IPS DF 4.7 (cell line): ENCODE results near the gene KCNK7.

Experiments used
- DNase-seq: peaks from one replicate; pipeline ENCODE4 v3.0.0-alpha.2; 2013; ENCODE audit warnings: low spot score; ENCODE audit errors: extremely low read depth

KCNK7 gene

DNA sequence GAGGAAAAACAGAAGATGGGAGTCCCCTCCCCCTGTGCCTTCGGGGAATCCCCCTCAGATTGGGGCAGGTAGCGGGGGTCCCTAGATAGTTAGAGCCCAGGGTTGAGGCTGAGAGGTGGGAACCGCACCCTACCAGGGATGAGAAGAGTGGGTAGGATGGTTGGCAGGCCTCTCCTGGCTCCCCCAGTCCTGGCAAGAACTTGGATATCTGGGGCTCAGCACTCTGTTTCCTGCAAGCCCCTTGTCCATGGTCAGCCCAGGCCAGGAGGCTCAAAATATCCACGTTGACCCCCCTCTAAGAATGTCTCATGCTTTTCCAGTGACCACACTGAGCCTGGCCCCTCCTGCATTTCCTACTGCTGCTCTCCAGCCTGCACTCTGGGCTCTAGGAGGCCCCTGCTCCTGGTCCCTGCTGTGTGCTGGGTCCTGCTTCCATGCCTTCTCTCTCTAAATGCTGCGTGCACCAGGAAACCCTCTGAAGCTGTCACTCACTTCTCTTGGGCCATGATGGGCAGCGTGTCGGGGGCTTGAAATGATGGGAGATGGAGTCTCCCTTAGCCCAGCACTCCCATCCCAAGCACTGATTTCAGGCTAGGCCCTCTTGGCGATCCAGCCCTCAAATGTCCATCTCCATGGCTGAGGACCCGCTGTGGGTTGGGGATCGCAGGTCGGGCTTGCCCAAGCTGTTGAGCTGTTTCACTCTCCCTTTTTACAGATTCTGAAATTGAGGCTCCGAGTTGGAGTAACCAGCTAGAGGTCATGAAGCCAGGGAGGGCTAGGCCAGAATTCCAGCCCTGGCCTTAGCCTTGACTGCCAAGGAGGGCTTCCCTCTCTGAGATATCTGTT, 16.4 kb upstream of the KCNK7 start:
- no peak for DNase-seq

DNA sequence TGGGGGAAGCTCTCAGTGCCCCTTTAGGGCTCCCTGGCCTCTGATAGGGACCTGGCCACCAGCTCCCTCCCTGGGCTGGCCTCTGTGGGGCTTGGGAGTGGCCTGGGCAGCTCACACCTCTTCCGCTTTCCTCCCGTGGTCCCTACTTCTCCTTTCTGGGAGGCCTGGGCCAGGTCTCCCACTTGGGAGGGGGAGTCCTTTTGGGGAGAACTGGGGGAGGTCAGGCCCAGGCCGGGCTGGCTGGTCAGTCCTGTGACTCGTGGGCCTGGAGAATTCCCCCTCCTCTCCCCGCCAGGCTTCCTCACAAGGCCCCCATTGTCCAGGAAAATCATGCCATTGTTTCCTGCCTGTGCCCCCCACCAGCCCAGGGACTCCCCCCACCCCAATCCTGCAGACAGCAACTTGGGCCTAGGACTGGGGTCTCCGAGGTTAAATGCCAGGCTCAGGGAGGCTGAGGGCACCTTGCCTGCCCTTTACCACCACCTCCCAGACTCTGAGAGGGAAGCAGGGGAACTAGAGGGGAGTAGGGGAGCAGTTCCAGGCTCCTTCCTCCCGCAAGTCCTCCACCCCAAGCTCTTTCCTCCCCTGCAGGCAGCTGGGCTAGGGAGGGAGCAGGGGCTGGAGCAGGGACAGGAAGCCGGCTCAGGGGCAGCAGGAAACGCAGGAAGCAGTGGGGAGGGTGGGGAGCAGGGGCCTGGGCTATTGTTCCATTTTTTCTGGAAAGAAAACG, 15.6 kb upstream of the KCNK7 start:
- DNase-seq, result no peak

- DNase-seq, result no peak
These were observed 14.8 kb upstream of the KCNK7 start for GRCh38 chr11:65610404-65610803.

DNA sequence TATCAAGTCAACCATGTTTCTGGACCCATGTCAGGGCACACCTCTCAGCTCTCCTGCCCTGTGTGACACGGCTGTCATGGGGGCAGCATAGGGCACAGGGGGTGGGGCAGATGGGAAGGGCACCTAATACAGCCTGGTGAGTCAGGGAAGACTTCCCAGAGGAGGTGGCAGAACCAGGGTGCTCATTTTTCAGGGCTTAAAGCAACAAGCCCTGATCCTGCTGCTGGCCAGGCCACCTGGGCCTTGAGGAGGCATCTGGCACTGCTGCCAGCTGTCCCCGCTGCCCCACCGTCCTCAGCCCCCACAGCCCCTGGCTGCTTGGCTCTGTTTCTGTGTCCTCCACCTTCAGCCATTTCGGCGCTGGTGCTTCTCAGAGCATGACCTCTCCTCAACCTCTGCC, 14.1 kb upstream of the KCNK7 start:
- DNase-seq, result no peak

GRCh38 chr11:65609229-65609628, 13.6 kb upstream of the KCNK7 start:
- DNase-seq, result no peak

- DNase-seq, result no peak
These were observed 12.2 kb upstream of the KCNK7 start for GRCh38 chr11:65607614-65608426.

- DNase-seq, result no peak
These were observed 11.4 kb upstream of the KCNK7 start for GRCh38 chr11:65606876-65607613.

- no peak for DNase-seq
These were observed 8.7 kb upstream of the KCNK7 start for GRCh38 chr11:65604258-65604657.

GRCh38 chr11:65599955-65600246, 4.3 kb upstream of the KCNK7 start:
- no peak for DNase-seq

DNA sequence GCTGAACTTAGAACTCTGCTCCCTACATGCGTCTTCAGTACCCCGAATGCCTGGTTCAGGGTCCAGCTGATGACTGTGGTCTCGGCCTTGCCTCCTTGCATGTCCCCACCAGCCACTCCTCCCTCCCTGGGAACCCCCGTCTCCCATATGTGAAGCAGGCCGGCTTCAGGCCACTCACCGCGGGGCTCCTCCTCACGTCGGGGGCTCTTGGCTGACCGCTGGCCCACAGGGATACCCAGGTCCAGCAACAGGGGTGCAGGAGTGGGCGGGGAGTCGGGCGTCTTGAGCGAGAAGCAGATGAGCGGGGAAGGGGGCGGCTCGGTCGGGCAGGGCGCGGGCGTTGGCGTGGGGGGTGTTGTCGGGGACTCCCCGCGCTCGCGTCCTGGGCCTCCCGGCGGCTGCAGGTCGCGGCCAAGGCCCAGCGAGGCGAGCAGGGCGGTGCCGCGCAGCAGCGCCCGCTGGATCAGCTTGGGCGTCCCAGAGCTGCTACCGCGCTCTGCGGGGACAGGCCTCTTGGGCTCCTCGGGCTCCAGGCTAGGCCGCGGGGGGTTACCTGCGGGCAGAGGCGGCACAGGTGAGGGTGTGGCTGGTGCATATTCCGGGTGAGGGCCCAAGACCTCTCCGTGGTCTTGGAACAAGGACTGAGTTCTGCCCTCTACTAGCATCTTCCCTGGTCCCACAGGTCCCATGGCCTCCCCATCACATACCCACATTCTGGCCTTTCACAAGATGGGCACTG, 3.8 kb upstream of the KCNK7 start:
- no peak for DNase-seq

- DNase-seq, result no peak
These were observed 2.7 kb upstream of the KCNK7 start for GRCh38 chr11:65598258-65598699.

- DNase-seq, result no peak
These were observed 920 bp upstream of the KCNK7 start for GRCh38 chr11:65596520-65596919.

DNA sequence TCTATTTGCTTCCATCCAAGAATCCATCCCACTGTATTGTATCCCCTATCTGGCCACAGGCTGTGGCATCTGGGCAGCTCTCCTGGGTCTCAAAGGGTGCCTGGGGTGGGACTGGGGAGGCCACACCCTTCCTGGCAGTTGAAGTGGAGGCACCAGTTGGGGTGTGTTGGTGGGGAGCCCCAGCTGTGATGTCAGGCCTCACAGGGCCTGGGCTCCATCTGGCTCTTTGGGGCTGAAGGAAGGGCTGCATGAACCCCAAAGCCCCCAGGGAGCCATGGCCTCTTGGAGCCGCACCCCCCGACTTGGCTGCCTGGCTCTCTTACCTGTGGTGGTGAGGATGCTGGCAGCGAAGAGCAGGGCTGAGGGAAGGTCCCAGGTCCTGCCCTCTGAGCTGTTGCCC, 469 bp downstream of the KCNK7 start:
- DNase-seq, result no peak

DNA sequence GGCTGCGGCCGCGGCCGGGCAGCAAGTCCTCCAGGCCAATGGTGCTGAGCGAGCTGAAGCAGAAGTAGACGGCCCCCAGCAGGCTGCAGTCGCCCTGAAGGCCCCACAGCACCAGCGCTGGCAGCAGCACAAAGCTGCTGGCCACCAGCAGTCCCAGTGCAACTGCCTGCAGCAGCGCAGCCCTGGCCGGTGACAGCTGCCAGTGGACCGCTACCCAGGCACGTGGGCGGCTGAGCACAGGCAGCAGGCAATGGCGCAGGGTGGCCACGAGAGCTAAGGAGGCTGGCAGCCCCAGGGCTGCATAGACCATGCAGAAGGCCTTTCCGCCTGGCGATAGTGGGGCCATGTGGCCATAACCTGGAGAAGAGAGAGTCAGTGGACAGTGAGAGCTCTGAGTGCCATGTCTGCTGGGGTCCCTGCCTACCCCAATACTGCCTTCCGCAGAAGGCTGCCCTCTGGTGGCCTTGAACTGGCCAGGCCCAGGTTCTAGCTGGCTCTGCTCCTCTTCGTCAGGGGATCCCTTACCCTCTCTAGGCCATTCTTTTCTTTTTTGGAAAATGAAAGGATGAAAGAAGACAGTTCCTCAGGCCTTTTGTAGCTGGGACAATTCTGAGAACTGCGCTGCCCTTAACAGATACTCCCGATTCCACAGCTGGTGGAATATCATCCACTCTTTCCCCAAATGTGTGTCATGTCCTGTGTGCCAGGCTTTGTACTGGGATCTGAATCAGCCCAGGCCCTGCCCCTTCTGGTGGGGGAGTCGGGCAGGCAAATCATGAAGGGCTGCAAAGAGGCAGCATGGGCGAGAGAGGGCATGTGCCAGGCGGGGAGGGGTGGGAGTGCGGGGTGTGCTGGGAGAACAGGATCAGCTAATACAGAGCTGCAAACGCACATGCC, 1.8 kb downstream of the KCNK7 start:
- DNase-seq, result no peak

DNA sequence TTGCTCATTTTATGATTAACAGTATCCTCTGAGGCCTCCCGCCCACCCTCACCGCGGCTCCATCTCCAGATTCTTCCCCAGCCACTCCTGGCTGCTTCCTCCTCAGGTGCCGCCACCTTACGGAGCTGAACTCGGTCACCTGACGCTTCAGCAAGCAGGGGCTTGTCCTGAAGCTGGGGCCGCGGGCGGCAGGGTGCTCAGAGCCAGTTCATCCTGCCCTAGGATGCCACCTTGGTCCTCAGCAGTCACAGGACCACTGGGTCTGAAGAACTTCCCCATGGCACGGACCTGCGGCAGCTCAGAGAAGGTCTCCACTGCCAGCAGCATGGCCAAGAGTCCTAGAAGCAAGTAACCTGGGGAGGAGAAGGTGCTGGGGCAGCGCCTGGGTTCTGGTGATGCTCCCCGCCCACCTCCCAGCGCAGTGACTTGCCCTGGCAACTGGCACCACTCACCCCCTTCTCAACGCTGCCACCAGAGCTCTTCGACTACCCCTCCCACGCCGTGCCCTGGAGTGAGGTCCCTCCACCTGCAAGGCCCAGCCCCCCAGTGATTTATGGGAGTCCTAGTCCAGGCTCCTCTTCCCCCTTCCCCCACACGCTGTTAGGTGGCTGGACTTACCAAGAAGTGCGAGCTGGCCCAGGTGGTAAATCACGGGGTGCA, 2.6 kb downstream of the KCNK7 start:
- DNase-seq, result no peak

- no peak for DNase-seq
These were observed 3.4 kb downstream of the KCNK7 start for GRCh38 chr11:65591939-65592857.

GRCh38 chr11:65590240-65590738, 5.3 kb downstream of the KCNK7 start:
- no peak for DNase-seq
